Astrocyte of the spinal cord (primary cell): ENCODE data around the gene CCDC148.
"Not testable (repeated sequence)": the region's sequence is repeated elsewhere in the genome, so short reads cannot be mapped to it uniquely, and the experiment has no call there.

Source experiments
- DNase-seq: peaks from one replicate; pipeline ENCODE4 v3.0.0; 2011; ENCODE audit warnings: low read depth, low spot score
- H3K4me3 ChIP-seq: 2 replicates; pipeline ENCODE4 v1.5.1; 2011; ENCODE audit warnings: low read depth, mild to moderate bottlenecking, low read length, moderate library complexity
- CTCF ChIP-seq: IDR thresholded peaks from 2 replicates; pipeline ENCODE4 v1.5.1; 2012; ENCODE audit warnings: low read depth, mild to moderate bottlenecking, low read length, inconsistent platforms
- in situ Hi-C: cut with HindIII; loops from 2 replicates; pipeline ENCODE4 v1.10.0; 2017; ENCODE audit warnings: low sequenced_read_pairs

Gene CCDC148

GRCh38 chr2:158239271-158239670, 217.3 kb downstream of the CCDC148 start:
- in situ Hi-C loops: no loop called here
- DNase-seq: no peak
- no peak overlapping the region for H3K4me3 ChIP-seq
- no peak for TF ChIP-seq CTCF

DNA sequence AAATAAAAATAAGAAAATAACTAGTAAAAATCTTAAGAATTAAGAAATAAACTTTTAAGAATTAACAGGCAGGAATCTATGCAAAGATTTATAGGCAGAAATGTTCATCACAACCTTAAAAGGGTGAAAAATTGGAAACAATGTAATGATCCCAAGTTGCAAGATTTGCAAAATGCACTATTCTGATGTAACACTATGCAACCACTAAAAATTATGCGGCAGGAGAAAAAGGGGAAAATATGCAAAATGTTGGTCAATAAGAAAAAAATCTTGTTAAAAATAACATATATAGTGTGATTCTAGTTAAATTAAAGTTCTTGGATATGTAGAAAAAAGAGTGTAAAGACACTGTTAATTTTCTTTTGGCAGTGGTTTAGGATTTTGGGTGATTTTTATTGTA, 222.1 kb downstream of the CCDC148 start:
- no peak for DNase-seq
- in situ Hi-C loops: no loop called here
- H3K4me3 ChIP-seq: no peak overlapping the region
- TF ChIP-seq CTCF: no peak

DNA sequence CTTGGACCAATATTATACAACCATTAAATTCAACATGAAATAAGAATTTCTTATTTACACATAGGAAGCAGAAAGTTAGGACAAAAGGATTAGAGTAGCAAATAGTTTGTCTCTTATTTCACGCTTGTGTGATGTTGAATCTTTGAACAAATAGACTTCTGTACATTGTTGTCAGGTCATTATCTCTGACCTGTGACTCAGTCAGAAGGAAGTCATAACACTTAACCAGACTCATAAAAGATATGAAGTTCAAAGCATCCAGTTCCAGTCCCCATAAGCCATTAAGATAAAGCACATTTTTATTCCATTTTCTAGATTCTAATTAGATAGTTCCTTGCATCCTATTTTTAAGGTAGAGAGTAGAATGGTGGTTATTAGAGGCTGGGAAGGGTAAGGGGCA, 224.1 kb downstream of the CCDC148 start:
- DNase-seq: no peak
- H3K4me3 ChIP-seq: no peak overlapping the region
- TF ChIP-seq CTCF: no peak
- in situ Hi-C loops: no loop called here

GRCh38 chr2:158228943-158229508, 227.5 kb downstream of the CCDC148 start:
- DNase-seq: no peak
- no peak for TF ChIP-seq CTCF
- in situ Hi-C loops: no loop called here
- H3K4me3 ChIP-seq: no peak overlapping the region

DNA sequence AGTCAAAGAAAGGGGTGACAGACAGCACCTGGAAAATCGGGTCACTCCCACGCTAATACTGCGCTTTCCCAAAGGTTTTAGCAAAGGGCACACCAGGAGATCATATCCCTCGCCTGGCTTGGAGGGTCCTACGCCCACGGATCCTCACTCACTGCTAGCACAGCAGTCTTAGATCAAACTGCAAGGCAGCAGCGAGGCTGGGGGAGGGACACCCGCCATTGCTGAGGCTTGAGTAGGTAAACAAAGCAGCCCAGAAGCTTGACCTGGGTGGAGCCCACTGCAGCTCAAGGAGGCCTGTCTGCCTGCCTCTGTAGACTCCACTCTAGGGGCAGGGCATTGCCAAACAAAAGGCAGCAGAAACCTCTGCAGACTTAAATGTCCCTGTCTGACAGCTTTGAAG, 233.5 kb downstream of the CCDC148 start:
- DNase-seq, in situ Hi-C loops, H3K4me3 ChIP-seq: not testable (repeated sequence)

- no peak for DNase-seq
- TF ChIP-seq CTCF: no peak
- H3K4me3 ChIP-seq: no peak overlapping the region
- in situ Hi-C loops: no loop called here
Observed at GRCh38 chr2:158221063-158222020, 235.2 kb downstream of the CCDC148 start.

DNA sequence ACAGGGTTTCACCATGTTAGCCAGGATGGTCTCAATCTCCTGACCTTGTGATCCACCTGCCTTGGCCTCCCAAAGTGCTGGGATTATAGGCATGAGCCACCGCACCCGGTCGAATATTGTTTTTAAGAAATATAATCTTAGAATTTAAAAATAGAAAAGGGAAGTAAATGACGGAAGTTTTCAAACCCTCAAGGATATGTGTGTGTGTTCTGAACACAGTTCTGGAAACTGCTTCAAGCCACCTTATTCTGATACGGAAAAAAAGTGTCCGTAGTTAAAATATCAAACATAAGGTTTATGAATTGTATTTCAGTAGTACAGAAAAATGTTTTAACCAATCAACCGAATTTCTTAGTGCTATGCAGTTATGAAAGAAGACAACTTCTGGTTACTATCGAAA, 239.0 kb downstream of the CCDC148 start:
- DNase-seq: no peak
- in situ Hi-C loops: no loop called here
- H3K4me3 ChIP-seq: no peak overlapping the region
- TF ChIP-seq CTCF: no peak
